Upper lobe of left lung (tissue), 4 donors: ENCODE measurements around the gene NOC4L.
"Not testable (repeated sequence)": the region's sequence is repeated elsewhere in the genome, so short reads cannot be mapped to it uniquely, and the experiment has no call there.

Experiments
- POLR2A ChIP-seq, 4 donors: fragments of 450-650 bp; IDR thresholded peaks; one replicate each; pipeline ENCODE4 v1.5.1; 2016 to 2017; ENCODE audit warnings: antibody characterized with exemption in 4 of 4, mild to moderate bottlenecking in 2 of 4
- POLR2AphosphoS5 ChIP-seq, 2 donors: sonication (generic); formaldehyde crosslinking; IDR thresholded peaks; one replicate each; pipeline ENCODE4 v1.5.1; 2017; ENCODE audit warnings: antibody characterized with exemption in 2 of 2
- TF ChIP-seq, protein P1 (sequence below), 6 experiments: fragments of 450-650 bp in 4 of 6; fragments of 200-600 bp in 2 of 6; sonication (generic) in 2 of 6; IDR thresholded peaks; one replicate each; pipeline ENCODE4 v1.5.1; 2016 to 2019; ENCODE audit warnings: antibody characterized with exemption in 6 of 6

- TF ChIP-seq, protein P1, sequence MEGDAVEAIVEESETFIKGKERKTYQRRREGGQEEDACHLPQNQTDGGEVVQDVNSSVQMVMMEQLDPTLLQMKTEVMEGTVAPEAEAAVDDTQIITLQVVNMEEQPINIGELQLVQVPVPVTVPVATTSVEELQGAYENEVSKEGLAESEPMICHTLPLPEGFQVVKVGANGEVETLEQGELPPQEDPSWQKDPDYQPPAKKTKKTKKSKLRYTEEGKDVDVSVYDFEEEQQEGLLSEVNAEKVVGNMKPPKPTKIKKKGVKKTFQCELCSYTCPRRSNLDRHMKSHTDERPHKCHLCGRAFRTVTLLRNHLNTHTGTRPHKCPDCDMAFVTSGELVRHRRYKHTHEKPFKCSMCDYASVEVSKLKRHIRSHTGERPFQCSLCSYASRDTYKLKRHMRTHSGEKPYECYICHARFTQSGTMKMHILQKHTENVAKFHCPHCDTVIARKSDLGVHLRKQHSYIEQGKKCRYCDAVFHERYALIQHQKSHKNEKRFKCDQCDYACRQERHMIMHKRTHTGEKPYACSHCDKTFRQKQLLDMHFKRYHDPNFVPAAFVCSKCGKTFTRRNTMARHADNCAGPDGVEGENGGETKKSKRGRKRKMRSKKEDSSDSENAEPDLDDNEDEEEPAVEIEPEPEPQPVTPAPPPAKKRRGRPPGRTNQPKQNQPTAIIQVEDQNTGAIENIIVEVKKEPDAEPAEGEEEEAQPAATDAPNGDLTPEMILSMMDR (IDR thresholded peaks at IDR 0.05): not testable (repeated sequence)
- TF ChIP-seq POLR2AphosphoS5, POLR2A (IDR thresholded peaks at IDR 0.05): not testable (repeated sequence)
Observed at GRCh38 chr12:132195242-132195641, 51.0 kb downstream of the NOC4L start.
